NCI-H1694 (cell line): ENCODE data around the gene RUFY2.
"Not testable (repeated sequence)": the region's sequence is repeated elsewhere in the genome, so short reads cannot be mapped to it uniquely, and the experiment has no call there.

Source experiments
- DNase-seq: peaks from one replicate; lab custom pipeline; 2025; lab: John Stamatoyannopoulos, UW

RUFY2 gene

GRCh38 chr10:68327889-68328786 is 78.9 kb downstream of the RUFY2 start:
- peak; percentile 13 for DNase-seq

DNA sequence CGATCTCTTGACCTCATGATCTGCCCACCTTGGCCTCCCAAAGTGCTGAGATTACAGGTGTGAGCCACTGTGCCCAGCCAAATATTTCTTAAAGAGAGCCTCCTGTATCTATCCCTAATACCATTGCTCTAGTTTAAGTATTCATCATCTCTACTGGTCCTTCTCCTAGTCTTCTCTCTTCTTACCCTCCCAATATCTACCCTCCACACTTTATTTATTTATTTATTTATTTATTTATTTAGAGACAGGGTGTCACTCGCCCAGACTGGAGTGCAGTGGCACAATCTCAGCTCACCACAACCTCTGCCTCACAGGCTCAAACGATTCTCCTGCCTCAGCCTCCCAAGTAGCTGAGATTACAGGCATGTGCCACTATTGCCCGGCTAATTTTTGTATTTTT is 82.7 kb downstream of the RUFY2 start:
- not testable (repeated sequence) for DNase-seq

DNA sequence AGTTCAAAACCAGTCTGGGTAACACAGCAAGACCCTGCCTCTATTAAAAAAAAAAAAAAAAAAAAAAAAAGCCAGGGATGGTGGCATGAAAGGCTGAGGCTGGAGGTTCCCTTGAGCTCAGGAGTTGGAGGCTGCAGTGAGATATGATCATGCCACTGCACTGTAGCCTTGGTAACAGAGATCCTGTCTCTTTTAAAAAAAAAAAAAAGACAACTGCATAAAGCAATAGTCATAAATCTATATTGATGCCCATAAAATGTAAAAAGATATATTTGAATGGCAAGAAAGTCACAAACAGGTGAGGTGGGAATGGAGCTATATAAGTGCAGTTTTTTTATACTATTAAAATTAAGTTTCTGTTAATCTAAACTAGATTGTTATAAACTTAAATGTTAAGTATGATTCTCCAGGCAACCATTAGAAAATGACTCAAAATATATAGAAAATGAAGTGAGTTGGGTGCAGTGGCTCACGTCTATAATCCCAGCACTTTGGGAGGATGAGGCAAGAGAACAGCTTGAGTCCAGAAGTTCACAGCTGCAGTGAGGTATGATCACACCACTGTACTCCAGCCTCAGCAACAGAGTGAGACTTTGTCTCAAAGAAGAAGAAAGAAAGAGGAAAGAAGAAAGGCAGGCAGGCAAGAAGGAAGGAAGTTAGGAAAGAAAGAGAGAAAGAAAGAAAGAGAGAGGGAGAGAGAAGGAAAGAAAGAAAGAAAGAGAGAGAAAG is 88.6 kb downstream of the RUFY2 start:
- DNase-seq = no peak

DNA sequence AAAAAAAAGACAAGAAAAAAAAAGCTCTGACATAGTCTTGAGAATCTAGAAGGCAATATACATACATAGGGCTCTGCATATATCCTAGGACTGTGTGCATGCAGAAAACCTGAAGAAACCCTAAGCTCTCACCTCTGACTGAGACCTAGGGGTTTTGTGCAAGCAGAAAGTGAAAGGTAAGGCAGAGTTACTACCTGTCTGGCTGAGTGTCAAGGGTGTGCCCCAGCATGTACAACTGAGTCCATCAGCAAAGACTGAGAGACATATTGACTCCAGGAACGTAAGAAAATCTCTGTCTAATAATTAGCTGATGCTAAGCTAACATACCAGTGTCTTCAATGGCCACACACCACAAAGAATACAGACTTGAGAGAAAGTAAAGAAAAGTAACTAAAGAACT is 91.5 kb downstream of the RUFY2 start:
- no peak for DNase-seq

DNA sequence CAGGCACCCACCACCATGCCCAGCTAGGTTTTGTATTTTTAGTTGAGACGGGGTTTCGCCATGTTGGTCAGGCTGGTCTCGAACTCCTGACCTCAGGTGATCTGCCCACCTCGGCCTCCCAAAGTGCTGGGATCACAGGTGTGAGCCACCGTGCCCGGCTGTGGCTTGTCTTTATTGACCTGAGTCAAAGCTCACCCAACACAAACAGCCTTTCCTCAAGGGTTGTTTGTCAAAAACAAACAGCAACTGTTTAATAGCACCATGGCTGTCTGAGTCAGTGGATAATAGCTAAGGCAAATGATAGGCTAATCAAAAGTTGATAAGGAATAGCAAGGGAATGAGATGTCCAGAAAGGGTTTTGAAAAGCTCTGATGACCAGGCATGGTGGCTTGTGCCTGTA is 92.1 kb downstream of the RUFY2 start:
- DNase-seq = not testable (repeated sequence)

GRCh38 chr10:68310531-68310930 is 96.5 kb downstream of the RUFY2 start:
- DNase-seq = no peak

GRCh38 chr10:68305854-68306253 is 101.2 kb downstream of the RUFY2 start:
- DNase-seq = no peak

GRCh38 chr10:68303849-68304412 is 103.1 kb downstream of the RUFY2 start:
- no peak for DNase-seq

- no peak for DNase-seq
Observed at GRCh38 chr10:68302871-68303270, 104.2 kb downstream of the RUFY2 start.

DNA sequence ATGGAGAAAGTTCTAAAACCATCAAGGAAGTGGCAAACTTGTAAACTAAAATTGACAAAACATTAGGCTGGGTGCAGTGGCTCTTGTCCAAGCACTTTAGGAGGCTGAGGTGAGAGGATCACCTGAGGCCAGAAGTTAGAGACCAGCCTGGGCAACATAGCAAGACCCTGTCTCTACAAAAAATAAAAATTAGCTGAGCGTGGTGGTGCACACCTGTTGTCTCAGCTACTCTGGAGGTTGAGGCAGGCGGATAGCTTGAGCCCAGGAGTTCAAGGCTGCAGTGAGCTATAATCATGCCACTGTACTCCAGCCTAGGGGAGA is 104.6 kb downstream of the RUFY2 start:
- no peak for DNase-seq

GRCh38 chr10:68301790-68302502 is 105.1 kb downstream of the RUFY2 start:
- peak; percentile 61 for DNase-seq

GRCh38 chr10:68301301-68301700 is 105.8 kb downstream of the RUFY2 start:
- no peak for DNase-seq

DNA sequence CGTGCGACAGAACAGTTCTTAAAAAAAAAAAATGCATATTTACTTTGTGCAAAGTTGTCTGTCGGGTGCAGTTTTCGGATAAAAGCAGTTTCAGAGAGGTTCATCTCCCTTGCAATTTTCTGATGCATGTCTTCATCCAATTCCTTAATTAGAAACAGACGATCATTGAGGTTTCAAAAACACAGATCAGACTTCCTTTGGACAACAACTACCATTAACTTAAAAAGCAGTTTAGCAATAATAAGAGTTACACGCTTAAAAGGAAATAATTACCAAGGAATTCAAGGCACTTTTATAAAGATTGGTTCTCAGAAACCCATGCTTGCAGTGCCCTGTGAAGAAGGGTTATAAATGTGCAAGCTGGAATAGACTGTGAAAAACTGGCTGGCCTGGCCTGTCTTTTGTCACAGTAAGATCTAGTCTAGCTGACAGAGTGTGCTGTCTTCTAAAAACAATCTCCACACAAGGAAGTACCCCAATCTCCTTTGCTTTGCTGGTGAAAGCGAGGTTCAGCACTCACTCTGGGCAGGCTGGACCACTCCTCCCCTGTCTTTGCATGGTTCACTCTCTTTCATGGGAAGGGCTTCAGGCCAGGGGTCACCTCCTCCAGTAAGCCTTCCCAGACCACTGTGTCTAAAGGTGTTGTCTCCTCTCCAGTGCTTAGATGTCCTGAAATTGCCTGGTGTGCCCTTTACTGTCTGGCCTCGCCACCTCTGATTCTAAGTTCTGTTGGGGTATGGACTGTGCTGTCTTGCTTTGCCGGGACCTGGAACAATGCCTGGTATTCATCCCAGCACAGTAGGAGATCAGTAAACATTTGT is 110.0 kb downstream of the RUFY2 start:
- no peak for DNase-seq
